ENCODE measurements around the gene CPNE1.

The CPNE1 gene

GRCh38 chr20:35578469-35578868 lies 86.2 kb downstream of the CPNE1 start:
- no peak overlapping the region for H3K27ac ChIP-seq
- TF ChIP-seq CTCF (conservative IDR thresholded peaks at IDR 0.05), result no peak

GRCh38 chr20:35576816-35577215 lies 87.9 kb downstream of the CPNE1 start:
- no peak for TF ChIP-seq CTCF (conservative IDR thresholded peaks at IDR 0.05)
- H3K27ac ChIP-seq, result no peak overlapping the region

All from VCaP (cell line).